ENCODE measurements around the gene ZMYND10. TPM values are rescaled to one million over a fixed set of nuclear protein-coding genes. Genes with fewer than 3 reads are reported as not detected.

ZMYND10 gene
- total RNA-seq, 2 donors from 2014 or later = 0.22 to 1.4 TPM

DNA sequence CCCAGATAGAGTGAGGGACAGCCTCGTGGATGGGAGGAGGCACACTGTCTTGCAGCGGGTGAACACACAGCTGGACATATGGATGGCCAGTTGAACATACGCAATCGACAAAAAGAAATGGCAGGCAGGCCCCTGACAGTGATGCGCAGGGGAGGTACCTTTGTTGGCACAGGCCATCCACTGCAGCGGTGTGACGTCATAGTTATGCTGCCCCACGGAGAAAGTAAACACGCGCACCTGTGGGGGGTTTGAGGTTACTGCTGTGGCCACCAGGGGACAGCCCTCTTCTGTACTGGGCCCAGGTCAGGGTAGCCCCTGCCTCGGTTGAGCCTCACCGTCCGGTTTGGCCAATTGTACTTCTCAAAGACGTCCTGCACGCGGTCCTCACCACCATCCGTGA, 33.2 kb upstream of the ZMYND10 start:
- H3K9me3 ChIP-seq (ENCODE audit: control insufficient read depth, low read length) = no peaks in the 10 kb centered on the region
- TF ChIP-seq, protein P1, sequence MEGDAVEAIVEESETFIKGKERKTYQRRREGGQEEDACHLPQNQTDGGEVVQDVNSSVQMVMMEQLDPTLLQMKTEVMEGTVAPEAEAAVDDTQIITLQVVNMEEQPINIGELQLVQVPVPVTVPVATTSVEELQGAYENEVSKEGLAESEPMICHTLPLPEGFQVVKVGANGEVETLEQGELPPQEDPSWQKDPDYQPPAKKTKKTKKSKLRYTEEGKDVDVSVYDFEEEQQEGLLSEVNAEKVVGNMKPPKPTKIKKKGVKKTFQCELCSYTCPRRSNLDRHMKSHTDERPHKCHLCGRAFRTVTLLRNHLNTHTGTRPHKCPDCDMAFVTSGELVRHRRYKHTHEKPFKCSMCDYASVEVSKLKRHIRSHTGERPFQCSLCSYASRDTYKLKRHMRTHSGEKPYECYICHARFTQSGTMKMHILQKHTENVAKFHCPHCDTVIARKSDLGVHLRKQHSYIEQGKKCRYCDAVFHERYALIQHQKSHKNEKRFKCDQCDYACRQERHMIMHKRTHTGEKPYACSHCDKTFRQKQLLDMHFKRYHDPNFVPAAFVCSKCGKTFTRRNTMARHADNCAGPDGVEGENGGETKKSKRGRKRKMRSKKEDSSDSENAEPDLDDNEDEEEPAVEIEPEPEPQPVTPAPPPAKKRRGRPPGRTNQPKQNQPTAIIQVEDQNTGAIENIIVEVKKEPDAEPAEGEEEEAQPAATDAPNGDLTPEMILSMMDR (conservative IDR thresholded peaks at IDR 0.05) = peak; percentile 8
- no peaks in the 10 kb centered on the region for H3K4me1 ChIP-seq (ENCODE audit: control insufficient read depth, insufficient read depth, low read length)
- H3K27me3 Mint-ChIP-seq (ENCODE audit: insufficient read depth) = no peaks in the 10 kb centered on the region
- DNase-seq = no peak
- peaks cover 2% of the 10 kb centered on the region for H3K4me1 Mint-ChIP-seq
- no peak overlapping the region for H3K4me3 ChIP-seq (ENCODE audit: low read length)
- H3K27ac Mint-ChIP-seq = no peak overlapping the region
- no peak overlapping the region for H3K4me3 Mint-ChIP-seq
- H3K36me3 ChIP-seq (ENCODE audit: control insufficient read depth, insufficient read depth, low read length) = no peaks in the 10 kb centered on the region
- no peaks in the 10 kb centered on the region for H3K9me3 Mint-ChIP-seq
- H3K9ac ChIP-seq (ENCODE audit: extremely low read depth, low read length, poor library complexity, severe bottlenecking) = no peak overlapping the region
- H3K36me3 Mint-ChIP-seq (ENCODE audit: low read depth) = no peaks in the 10 kb centered on the region
- H3K27me3 ChIP-seq (ENCODE audit: control insufficient read depth, insufficient read depth, low read length, poor library complexity, severe bottlenecking) = no peaks in the 10 kb centered on the region
- 91 to 92% methylated on average over 17 of the region's 17 CpGs for WGBS, 2 experiments (ENCODE audit: insufficient coverage in 1 of 2, insufficient read length in 1 of 2)
- H3K27ac ChIP-seq (ENCODE audit: low read depth, low read length) = no peak overlapping the region

GRCh38 chr3:50378024-50378423, 32.5 kb upstream of the ZMYND10 start:
- peaks cover 2% of the 10 kb centered on the region for H3K4me1 Mint-ChIP-seq
- Histone ChIP-seq H3K9ac (ENCODE audit: extremely low read depth, low read length, poor library complexity, severe bottlenecking) (no peak overlapping the region), H3K4me3 (ENCODE audit: low read length) (no peak overlapping the region), H3K4me1 (ENCODE audit: control insufficient read depth, insufficient read depth, low read length) (no peaks in the 10 kb centered on the region), H3K27me3 (ENCODE audit: control insufficient read depth, insufficient read depth, low read length, poor library complexity, severe bottlenecking) (no peaks in the 10 kb centered on the region), H3K27ac (ENCODE audit: low read depth, low read length) (no peak overlapping the region), H3K36me3 (ENCODE audit: control insufficient read depth, insufficient read depth, low read length) (no peaks in the 10 kb centered on the region), H3K9me3 (ENCODE audit: control insufficient read depth, low read length) (no peaks in the 10 kb centered on the region)
- no peak overlapping the region for H3K27ac Mint-ChIP-seq
- H3K9me3 Mint-ChIP-seq = no peaks in the 10 kb centered on the region
- peak; percentile 61 for DNase-seq
- WGBS, 2 experiments (ENCODE audit: insufficient coverage in 1 of 2, insufficient read length in 1 of 2) = 84 to 100% methylated on average over 2 to 6 of the region's 6 CpGs
- no peaks in the 10 kb centered on the region for H3K27me3 Mint-ChIP-seq (ENCODE audit: insufficient read depth)
- TF ChIP-seq, protein P1 (conservative IDR thresholded peaks at IDR 0.05) = no peak
- H3K36me3 Mint-ChIP-seq (ENCODE audit: low read depth) = no peaks in the 10 kb centered on the region
- H3K4me3 Mint-ChIP-seq = no peak overlapping the region

DNA sequence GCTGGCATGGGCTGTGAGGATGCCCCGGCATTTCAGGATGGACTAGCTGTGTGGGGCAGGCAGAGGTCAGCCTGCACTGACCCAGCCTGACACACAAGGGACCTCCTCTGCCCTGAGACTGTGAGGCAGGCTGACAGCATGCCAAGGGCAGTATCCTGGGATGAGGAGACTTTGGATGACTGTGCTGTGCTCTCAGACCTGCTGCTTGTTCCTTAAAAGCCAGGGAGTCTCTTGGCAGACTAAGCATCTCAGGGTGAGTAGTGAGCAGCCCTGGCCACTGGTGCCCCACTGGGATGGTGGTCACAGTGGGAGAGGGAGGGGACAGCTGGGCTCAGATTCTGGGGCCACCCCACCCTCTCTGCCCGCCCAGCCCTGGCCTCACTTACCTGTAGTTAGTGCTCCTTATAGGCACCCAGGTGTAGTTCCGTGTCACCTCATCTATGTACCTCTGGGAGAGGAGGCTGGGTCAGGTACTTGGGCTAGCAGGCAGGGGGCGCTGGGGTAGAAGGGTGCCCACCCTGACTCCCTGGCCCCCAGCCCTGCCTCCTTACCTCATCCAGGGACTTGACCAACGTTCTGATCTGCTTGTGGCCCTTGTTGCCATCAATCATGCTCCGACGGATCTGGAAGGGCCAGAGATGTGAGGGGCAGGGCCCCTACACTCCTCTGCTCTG, 29.9 kb upstream of the ZMYND10 start:
- Mint-ChIP-seq H3K36me3 (ENCODE audit: low read depth) (no peaks in the 10 kb centered on the region), H3K27ac (no peak overlapping the region), H3K4me3 (no peak overlapping the region), H3K9me3 (no peaks in the 10 kb centered on the region), H3K27me3 (ENCODE audit: insufficient read depth) (no peaks in the 10 kb centered on the region), H3K4me1 (peaks cover 10% of the 10 kb centered on the region)
- Histone ChIP-seq H3K9ac (ENCODE audit: extremely low read depth, low read length, poor library complexity, severe bottlenecking) (no peak overlapping the region), H3K36me3 (ENCODE audit: control insufficient read depth, insufficient read depth, low read length) (no peaks in the 10 kb centered on the region), H3K4me1 (ENCODE audit: control insufficient read depth, insufficient read depth, low read length) (peaks cover 8% of the 10 kb centered on the region), H3K27me3 (ENCODE audit: control insufficient read depth, insufficient read depth, low read length, poor library complexity, severe bottlenecking) (no peaks in the 10 kb centered on the region), H3K27ac (ENCODE audit: low read depth, low read length) (peak overlapping the region; percentile 63), H3K9me3 (ENCODE audit: control insufficient read depth, low read length) (no peaks in the 10 kb centered on the region), H3K4me3 (ENCODE audit: low read length) (no peak overlapping the region)
- TF ChIP-seq, protein P1 (conservative IDR thresholded peaks at IDR 0.05) = peak; percentile 74
- 70 to 74% methylated on average over 5 to 7 of the region's 7 CpGs for WGBS, 2 experiments (ENCODE audit: insufficient coverage in 1 of 2, insufficient read length in 1 of 2)
- peak; percentile 79 for DNase-seq
